Naive thymus-derived CD4-positive, alpha-beta T cell (primary cell): ENCODE data around the gene FKBP15. TPM values are rescaled to one million over a fixed set of nuclear protein-coding genes. Genes with fewer than 3 reads are reported as not detected.

ENCODE experiments used
- ATAC-seq: fragments of 150-1000 bp; cut with Tn5 transposase; 2 replicates; pipeline ENCODE4 v1.10.0; 2021; ENCODE audit warnings: mild to moderate bottlenecking, moderate library complexity
- CTCF ChIA-PET: fragments of 350-600 bp; sonication (Branson Sonifier 250); formaldehyde crosslinking; loops from one replicate; lab custom pipeline; 2021; ENCODE audit warnings: antibody characterized with exemption; lab: Charles Lee
- POLR2A ChIA-PET: fragments of 350-600 bp; sonication (Branson Sonifier 250); formaldehyde crosslinking; loops from one replicate; lab custom pipeline; 2021; ENCODE audit warnings: antibody characterized with exemption, inconsistent platforms; lab: Charles Lee
- DNase-seq, 9 donors: peaks; one replicate each; pipeline versions ENCODE4 v3.0.0 to v3.0.0-alpha.2; 2020 to 2022; ENCODE audit warnings: mixed read lengths in 1 of 9
- H3K27ac ChIP-seq: one replicate; pipeline ENCODE4 v1.7.0; 2013; ENCODE audit warnings: mild to moderate bottlenecking, low read depth, low read length, moderate library complexity
- H3K27me3 ChIP-seq, 2 donors: one replicate each; pipeline ENCODE4 v1.7.0; 2013; ENCODE audit warnings: low read length in 2 of 2, mild to moderate bottlenecking in 2 of 2, moderate library complexity in 2 of 2; ENCODE audit not compliant: control insufficient read depth in 2 of 2, insufficient read depth in 2 of 2
- H3K36me3 ChIP-seq, 3 experiments: 1 replicate in 2 of 3; 2 replicates in 1 of 3; pipeline ENCODE4 v1.7.0; 2013; ENCODE audit warnings: low read length in 3 of 3, mild to moderate bottlenecking in 3 of 3, moderate library complexity in 1 of 3; ENCODE audit not compliant: insufficient read depth in 3 of 3, control insufficient read depth in 2 of 3
- H3K4me1 ChIP-seq, 2 donors: one replicate each; pipeline ENCODE4 v1.7.0; 2013; ENCODE audit warnings: low read length in 2 of 2, mild to moderate bottlenecking in 2 of 2, moderate library complexity in 1 of 2; ENCODE audit not compliant: control insufficient read depth in 2 of 2, insufficient read depth in 2 of 2
- H3K4me3 ChIP-seq: 2 replicates; pipeline ENCODE4 v1.7.0; 2013; ENCODE audit warnings: mild to moderate bottlenecking, low read length
- H3K9me3 ChIP-seq, 3 experiments: 1 replicate in 2 of 3; 2 replicates in 1 of 3; pipeline ENCODE4 v1.7.0; 2013; ENCODE audit warnings: low read length in 3 of 3; ENCODE audit not compliant: control insufficient read depth in 2 of 3
- H3K27ac Mint-ChIP-seq, 9 donors: one replicate each; pipeline ENCODE4 v1.8.0; 2020 to 2022; ENCODE audit warnings: mixed read lengths in 9 of 9, mild to moderate bottlenecking in 8 of 9, moderate library complexity in 5 of 9, inconsistent platforms in 2 of 9
- H3K27me3 Mint-ChIP-seq, 5 donors: one replicate each; pipeline ENCODE4 v1.8.0; 2021 to 2022; ENCODE audit warnings: mixed read lengths in 5 of 5, mild to moderate bottlenecking in 1 of 5
- H3K36me3 Mint-ChIP-seq, 5 donors: one replicate each; pipeline ENCODE4 v1.8.0; 2020 to 2022; ENCODE audit warnings: mixed read lengths in 5 of 5, mild to moderate bottlenecking in 3 of 5, inconsistent platforms in 1 of 5
- H3K4me1 Mint-ChIP-seq, 7 donors: one replicate each; pipeline ENCODE4 v1.8.0; 2020 to 2022; ENCODE audit warnings: mixed read lengths in 7 of 7, mild to moderate bottlenecking in 3 of 7, inconsistent platforms in 1 of 7
- H3K4me3 Mint-ChIP-seq, 10 donors: one replicate each; pipeline ENCODE4 v1.8.0; 2020 to 2022; ENCODE audit warnings: mild to moderate bottlenecking in 10 of 10, mixed read lengths in 10 of 10, moderate library complexity in 6 of 10, inconsistent platforms in 2 of 10
- H3K9me3 Mint-ChIP-seq, 11 donors: one replicate each; pipeline ENCODE4 v1.8.0; 2020 to 2022; ENCODE audit warnings: mixed read lengths in 11 of 11, mild to moderate bottlenecking in 4 of 11, inconsistent platforms in 1 of 11, moderate library complexity in 1 of 11
- intact Hi-C, 2 donors: fragments of 100-400 bp; cut with micrococcal nuclease; formaldehyde crosslinking; loops; one replicate each; pipeline ENCODE4 v1.15.1; 2023
- polyA plus RNA-seq, 2 donors: library from polyadenylated mRNA; unstranded; fragments of 300-500 nt; fragmentation: Illumina TruSeq; gene quantifications; one replicate each; pipeline ENCODE4 v1.2.3, GENCODE V29; 2021
- total RNA-seq, 6 experiments: library from RNA in 5 of 6; stranded (reverse) in 5 of 6; gene quantifications; 1 replicate in 5 of 6; 2 replicates in 1 of 6; pipeline ENCODE4 v1.2.3 and lab custom pipeline; 2021 to 2026

Gene FKBP15
- total and polyA plus RNA-seq, 7 experiments from 2014 or later = 8.8 to 50.6 (median 32.6) TPM

GRCh38 chr9:113199683-113200329 is 21.3 kb downstream of the FKBP15 start:
- peaks cover 0 to 13% (median 0%) of the 10 kb centered on the region in 7 donors for H3K4me1 Mint-ChIP-seq
- intact Hi-C loops = no loop called here
- Histone ChIP-seq H3K9me3 (no peaks in the 10 kb centered on the region), H3K27me3 (no peaks in the 10 kb centered on the region), H3K36me3 (peaks cover 5 to 58% (median 25%) of the 10 kb centered on the region in 3 experiments), H3K27ac (no peak overlapping the region), H3K4me1 (no peaks in the 10 kb centered on the region), H3K4me3 (no peak overlapping the region)
- H3K4me3 Mint-ChIP-seq = no peak overlapping the region
- no peak for ATAC-seq
- no peak overlapping the region for H3K27ac Mint-ChIP-seq
- ChIA-PET POLR2A (no interaction called here), CTCF (interaction anchor here (0.5 kb wide), 1 partner anchor 94 kb away, joined by 6 read pairs; no protein-coding TSS in a partner anchor)
- H3K27me3 Mint-ChIP-seq = no peaks in the 10 kb centered on the region
- H3K36me3 Mint-ChIP-seq = peaks cover 16 to 62% (median 38%) of the 10 kb centered on the region in 5 donors
- H3K9me3 Mint-ChIP-seq = no peaks in the 10 kb centered on the region
- no peak for DNase-seq

GRCh38 chr9:113192455-113192854 is 28.6 kb downstream of the FKBP15 start:
- CTCF ChIA-PET = interaction anchor here (0.7 kb wide), 1 partner anchor 28 kb away, joined by 5 read pairs; no protein-coding TSS in a partner anchor
- Mint-ChIP-seq H3K27me3 (no peaks in the 10 kb centered on the region), H3K27ac (no peak overlapping the region), H3K4me1 (peaks cover 0 to 13% (median 0%) of the 10 kb centered on the region in 7 donors), H3K9me3 (no peaks in the 10 kb centered on the region), H3K4me3 (no peak overlapping the region), H3K36me3 (peaks cover 11 to 39% (median 22%) of the 10 kb centered on the region in 5 donors)
- Histone ChIP-seq H3K36me3 (peaks cover 14 to 65% (median 17%) of the 10 kb centered on the region in 3 experiments), H3K9me3 (no peaks in the 10 kb centered on the region), H3K4me1 (no peaks in the 10 kb centered on the region), H3K4me3 (no peak overlapping the region), H3K27me3 (no peaks in the 10 kb centered on the region), H3K27ac (no peak overlapping the region)
- ATAC-seq = no peak
- DNase-seq = no peak
- intact Hi-C loops = no loop called here
- POLR2A ChIA-PET = interaction anchor here (0.7 kb wide), 1 partner anchor 968 kb away, joined by 7 read pairs; no protein-coding TSS in a partner anchor

GRCh38 chr9:113187929-113188595 is 33.0 kb downstream of the FKBP15 start:
- no peak for DNase-seq
- Mint-ChIP-seq H3K4me1 (peaks cover 0 to 13% (median 2%) of the 10 kb centered on the region in 7 donors), H3K27me3 (no peaks in the 10 kb centered on the region), H3K27ac (peak overlapping the region in 1 of 9 donors; percentile 41), H3K4me3 (no peak overlapping the region), H3K36me3 (peaks cover 17 to 60% (median 30%) of the 10 kb centered on the region in 5 donors), H3K9me3 (no peaks in the 10 kb centered on the region)
- ATAC-seq = peak; percentile 90
- Histone ChIP-seq H3K9me3 (no peaks in the 10 kb centered on the region), H3K27ac (no peak overlapping the region), H3K4me3 (no peak overlapping the region), H3K36me3 (peaks cover 39 to 81% (median 48%) of the 10 kb centered on the region in 3 experiments), H3K27me3 (no peaks in the 10 kb centered on the region), H3K4me1 (no peaks in the 10 kb centered on the region)
- intact Hi-C loops = no loop called here
- CTCF ChIA-PET = no interaction called here
- POLR2A ChIA-PET = no interaction called here

GRCh38 chr9:113186137-113186755 is 34.8 kb downstream of the FKBP15 start:
- Mint-ChIP-seq H3K4me1 (peaks cover 0 to 13% (median 2%) of the 10 kb centered on the region in 7 donors), H3K27me3 (no peaks in the 10 kb centered on the region), H3K27ac (peak overlapping the region in 3 of 9 donors; percentile 3 to 57 (median 33)), H3K4me3 (no peak overlapping the region), H3K36me3 (peaks cover 27 to 73% (median 42%) of the 10 kb centered on the region in 5 donors), H3K9me3 (no peaks in the 10 kb centered on the region)
- POLR2A ChIA-PET = no interaction called here
- Histone ChIP-seq H3K4me1 (no peaks in the 10 kb centered on the region), H3K27me3 (no peaks in the 10 kb centered on the region), H3K9me3 (no peaks in the 10 kb centered on the region), H3K36me3 (peaks cover 39 to 84% (median 54%) of the 10 kb centered on the region in 3 experiments), H3K27ac (no peak overlapping the region), H3K4me3 (no peak overlapping the region)
- ATAC-seq = no peak
- intact Hi-C loops = no loop called here
- CTCF ChIA-PET = interaction anchor here (0.6 kb wide), 1 partner anchor 1513 kb away, joined by 4 read pairs; no protein-coding TSS in a partner anchor
- DNase-seq = no peak

GRCh38 chr9:113185271-113185670 is 35.8 kb downstream of the FKBP15 start:
- DNase-seq (no peak), ATAC-seq (no peak)
- no peaks in the 10 kb centered on the region for H3K27me3 ChIP-seq
- intact Hi-C loops = no loop called here
- peaks cover 0 to 13% (median 2%) of the 10 kb centered on the region in 7 donors for H3K4me1 Mint-ChIP-seq
- H3K36me3 ChIP-seq = peaks cover 34 to 91% (median 53%) of the 10 kb centered on the region in 3 experiments
- no peaks in the 10 kb centered on the region for H3K27me3 Mint-ChIP-seq
- H3K36me3 Mint-ChIP-seq = peaks cover 27 to 75% (median 41%) of the 10 kb centered on the region in 5 donors
- no peak overlapping the region for H3K4me3 Mint-ChIP-seq
- H3K27ac Mint-ChIP-seq = peak overlapping the region in 3 of 9 donors; percentile 34 to 58 (median 45)
- no peaks in the 10 kb centered on the region for H3K4me1 ChIP-seq
- no peaks in the 10 kb centered on the region for H3K9me3 ChIP-seq
- H3K4me3 ChIP-seq = no peak overlapping the region
- no peaks in the 10 kb centered on the region for H3K9me3 Mint-ChIP-seq
- H3K27ac ChIP-seq = no peak overlapping the region
- CTCF ChIA-PET = no interaction called here
- POLR2A ChIA-PET = no interaction called here

GRCh38 chr9:113184539-113184938 is 36.5 kb downstream of the FKBP15 start:
- ATAC-seq = no peak
- no peaks in the 10 kb centered on the region for H3K9me3 Mint-ChIP-seq
- H3K9me3 ChIP-seq = no peaks in the 10 kb centered on the region
- no peaks in the 10 kb centered on the region for H3K27me3 Mint-ChIP-seq
- H3K4me1 ChIP-seq = no peaks in the 10 kb centered on the region
- no peak overlapping the region for H3K27ac ChIP-seq
- CTCF ChIA-PET = no interaction called here
- POLR2A ChIA-PET = no interaction called here
- no peak overlapping the region for H3K4me3 Mint-ChIP-seq
- peaks cover 30 to 92% (median 50%) of the 10 kb centered on the region in 3 experiments for H3K36me3 ChIP-seq
- DNase-seq = no peak
- peak overlapping the region in 1 of 9 donors; percentile 19 for H3K27ac Mint-ChIP-seq
- intact Hi-C loops = no loop called here
- peaks cover 27 to 74% (median 38%) of the 10 kb centered on the region in 5 donors for H3K36me3 Mint-ChIP-seq
- peaks cover 0 to 11% (median 2%) of the 10 kb centered on the region in 7 donors for H3K4me1 Mint-ChIP-seq
- H3K4me3 ChIP-seq = no peak overlapping the region
- no peaks in the 10 kb centered on the region for H3K27me3 ChIP-seq
